Ovary (tissue), 3 donors: ENCODE results near the gene WASF2.

ENCODE experiments used
- EP300 ChIP-seq: sonication (generic); formaldehyde crosslinking; IDR thresholded peaks from one replicate; pipeline ENCODE4 v1.6.1; 2017; ENCODE audit warnings: antibody characterized with exemption
- POLR2A ChIP-seq: fragments of 450-650 bp; IDR thresholded peaks from one replicate; pipeline ENCODE4 v1.6.1; 2017; ENCODE audit warnings: antibody characterized with exemption, mild to moderate bottlenecking, moderate library complexity
- TF ChIP-seq, protein P1 (sequence below), 3 donors: fragments of 450-650 bp in 2 of 3; fragments of 200-600 bp in 1 of 3; IDR thresholded peaks; one replicate each; pipeline versions ENCODE4 v1.5.1 to v1.8.0; 2016 to 2022; ENCODE audit warnings: antibody characterized with exemption in 3 of 3, mild to moderate bottlenecking in 1 of 3
- donor health status: DM: no; HTN: no; CAD: no.

DNA sequence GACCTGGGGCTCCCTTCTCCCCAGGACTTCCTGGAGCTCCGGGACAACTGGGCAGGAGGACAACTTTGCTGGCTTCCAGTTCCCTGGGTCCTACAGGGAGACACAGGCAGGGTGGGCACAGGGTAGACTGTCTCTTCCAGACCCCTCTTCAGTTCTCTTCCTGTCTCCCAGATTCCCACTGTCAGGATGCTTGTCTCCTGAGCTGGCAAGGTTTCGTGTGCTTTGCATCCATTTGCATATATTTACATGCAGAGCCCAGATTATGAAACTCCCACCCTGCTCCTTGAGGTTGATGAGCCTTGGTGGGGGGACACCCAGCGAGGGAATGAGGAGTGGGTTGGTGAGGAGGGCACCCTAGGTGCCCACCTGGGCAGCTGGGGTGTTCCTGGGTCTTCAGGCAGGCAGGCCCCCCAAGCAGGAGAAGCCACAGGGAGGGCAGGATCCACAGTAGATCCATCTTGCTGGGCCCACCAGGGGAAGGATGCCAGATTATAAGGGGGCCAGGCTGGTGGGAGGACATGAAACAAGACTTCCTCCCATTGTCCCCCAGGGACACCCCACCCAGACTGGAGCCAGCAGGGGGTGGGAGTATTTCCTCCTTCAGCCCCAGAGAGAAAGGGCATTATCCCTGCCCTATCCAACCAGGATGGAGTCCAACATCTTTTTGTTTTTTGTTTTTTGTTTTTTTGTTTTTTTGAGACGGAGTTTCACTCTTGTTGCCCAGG is 115.4 kb downstream of the WASF2 start, which contains the start of gene FCN3:
- TF ChIP-seq EP300 (no peak), POLR2A (no peak)
- TF ChIP-seq, protein P1, sequence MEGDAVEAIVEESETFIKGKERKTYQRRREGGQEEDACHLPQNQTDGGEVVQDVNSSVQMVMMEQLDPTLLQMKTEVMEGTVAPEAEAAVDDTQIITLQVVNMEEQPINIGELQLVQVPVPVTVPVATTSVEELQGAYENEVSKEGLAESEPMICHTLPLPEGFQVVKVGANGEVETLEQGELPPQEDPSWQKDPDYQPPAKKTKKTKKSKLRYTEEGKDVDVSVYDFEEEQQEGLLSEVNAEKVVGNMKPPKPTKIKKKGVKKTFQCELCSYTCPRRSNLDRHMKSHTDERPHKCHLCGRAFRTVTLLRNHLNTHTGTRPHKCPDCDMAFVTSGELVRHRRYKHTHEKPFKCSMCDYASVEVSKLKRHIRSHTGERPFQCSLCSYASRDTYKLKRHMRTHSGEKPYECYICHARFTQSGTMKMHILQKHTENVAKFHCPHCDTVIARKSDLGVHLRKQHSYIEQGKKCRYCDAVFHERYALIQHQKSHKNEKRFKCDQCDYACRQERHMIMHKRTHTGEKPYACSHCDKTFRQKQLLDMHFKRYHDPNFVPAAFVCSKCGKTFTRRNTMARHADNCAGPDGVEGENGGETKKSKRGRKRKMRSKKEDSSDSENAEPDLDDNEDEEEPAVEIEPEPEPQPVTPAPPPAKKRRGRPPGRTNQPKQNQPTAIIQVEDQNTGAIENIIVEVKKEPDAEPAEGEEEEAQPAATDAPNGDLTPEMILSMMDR (IDR thresholded peaks at IDR 0.05), result no peak
